GM19463 (cell line): ENCODE data around the gene PFKFB3.
"Not testable (repeated sequence)": the region's sequence is repeated elsewhere in the genome, so short reads cannot be mapped to it uniquely, and the experiment has no call there.

Experiments
- ATAC-seq: cut with Tn5 transposase; IDR thresholded peaks from one replicate; pipeline ENCODE4 v1.9.1; 2021; ENCODE audit warnings: mild to moderate bottlenecking, moderate library complexity; ENCODE audit not compliant: unreplicated experiment

PFKFB3 gene

GRCh38 chr10:6177880-6178281 is 24.9 kb upstream of the PFKFB3 start:
- no peak for ATAC-seq

DNA sequence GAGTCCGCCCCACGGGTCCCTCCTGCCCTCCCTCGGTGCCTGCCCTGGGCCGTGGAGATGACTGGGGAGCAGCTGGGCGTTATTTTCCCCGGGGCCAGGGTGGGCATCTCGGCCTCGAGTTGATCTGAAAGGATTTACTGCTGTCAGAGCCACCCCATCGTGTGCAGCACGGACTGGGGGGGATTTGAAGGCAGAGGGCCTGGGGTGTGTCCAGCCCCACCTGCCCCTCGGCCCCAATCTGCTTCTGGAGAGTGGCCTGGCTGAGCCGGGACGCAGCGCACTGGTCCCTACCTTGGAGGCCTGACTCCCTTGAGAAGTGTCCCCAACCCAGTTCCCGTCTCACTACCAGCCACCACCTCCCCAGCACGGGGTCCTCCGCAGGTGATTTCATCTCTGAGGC is 24.2 kb upstream of the PFKFB3 start:
- ATAC-seq, result no peak

DNA sequence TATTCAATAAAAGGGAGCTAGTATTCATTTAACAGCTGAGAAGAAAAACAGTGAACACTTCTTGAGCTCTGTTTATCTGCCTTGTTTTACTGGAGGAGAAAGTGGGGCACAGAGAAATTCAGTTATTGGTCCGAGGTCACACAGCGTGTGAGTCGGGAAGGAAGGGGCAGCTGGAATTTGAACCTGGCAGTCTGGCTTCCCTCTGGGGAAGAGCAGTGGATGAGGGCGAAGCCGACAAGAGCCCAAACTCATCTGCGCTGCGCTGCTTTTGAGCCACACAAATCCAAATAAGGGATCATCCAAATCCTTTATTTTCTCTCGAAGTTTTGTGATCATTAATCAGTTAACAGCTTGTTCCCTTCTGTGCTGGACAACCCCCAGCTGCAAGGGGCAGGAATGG is 23.7 kb upstream of the PFKFB3 start:
- ATAC-seq, result no peak

DNA sequence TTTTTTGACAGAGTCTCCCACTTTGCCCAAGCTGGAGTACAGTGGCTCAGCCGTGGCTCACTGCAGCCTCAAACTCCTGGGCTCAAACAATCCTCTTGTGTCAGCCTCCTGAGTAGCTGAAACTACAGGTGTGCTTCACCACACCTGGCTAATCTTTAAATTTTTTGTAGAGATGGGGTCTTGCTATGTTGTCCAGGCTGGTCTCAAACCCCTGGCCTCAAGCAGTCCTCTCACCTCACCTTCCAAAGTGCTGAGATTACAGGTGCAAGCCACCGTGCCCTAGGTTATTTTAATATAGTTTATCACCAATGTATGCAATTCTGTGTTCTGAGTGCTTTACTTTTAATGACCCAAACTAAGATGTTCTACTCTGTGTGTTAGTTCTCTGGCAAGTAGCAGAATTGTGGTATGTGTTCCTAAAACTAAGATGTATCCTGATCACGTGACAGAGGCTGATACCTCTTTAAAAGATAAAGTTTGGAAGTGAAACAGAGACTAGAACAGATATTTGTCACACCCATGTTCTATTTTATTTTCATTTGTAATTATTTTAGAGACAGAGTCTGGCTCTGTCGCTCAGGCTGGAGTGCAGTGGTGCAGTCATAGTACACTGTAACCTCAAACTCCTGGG is 22.1 kb upstream of the PFKFB3 start:
- no peak for ATAC-seq

DNA sequence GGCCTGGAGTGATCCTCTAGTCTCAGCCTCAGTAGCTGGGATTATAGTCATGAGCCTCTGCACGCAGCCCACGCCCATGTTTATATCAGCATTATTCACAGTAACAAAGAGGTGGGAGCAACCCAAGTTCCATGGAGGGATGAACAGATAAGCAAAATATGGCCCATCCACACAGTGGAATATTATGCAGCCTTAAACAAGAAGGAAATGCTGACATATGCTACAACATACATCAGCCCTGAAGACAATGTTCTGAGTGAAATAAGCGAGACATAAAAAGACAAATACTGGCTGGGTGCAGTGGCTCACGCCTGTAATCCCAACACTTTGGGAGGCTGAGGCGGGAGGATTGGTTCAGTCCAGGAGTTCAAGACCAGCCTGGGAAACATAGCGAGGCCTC is 21.5 kb upstream of the PFKFB3 start:
- no peak for ATAC-seq

GRCh38 chr10:6182454-6183098 is 20.2 kb upstream of the PFKFB3 start:
- peak; percentile 59 for ATAC-seq

DNA sequence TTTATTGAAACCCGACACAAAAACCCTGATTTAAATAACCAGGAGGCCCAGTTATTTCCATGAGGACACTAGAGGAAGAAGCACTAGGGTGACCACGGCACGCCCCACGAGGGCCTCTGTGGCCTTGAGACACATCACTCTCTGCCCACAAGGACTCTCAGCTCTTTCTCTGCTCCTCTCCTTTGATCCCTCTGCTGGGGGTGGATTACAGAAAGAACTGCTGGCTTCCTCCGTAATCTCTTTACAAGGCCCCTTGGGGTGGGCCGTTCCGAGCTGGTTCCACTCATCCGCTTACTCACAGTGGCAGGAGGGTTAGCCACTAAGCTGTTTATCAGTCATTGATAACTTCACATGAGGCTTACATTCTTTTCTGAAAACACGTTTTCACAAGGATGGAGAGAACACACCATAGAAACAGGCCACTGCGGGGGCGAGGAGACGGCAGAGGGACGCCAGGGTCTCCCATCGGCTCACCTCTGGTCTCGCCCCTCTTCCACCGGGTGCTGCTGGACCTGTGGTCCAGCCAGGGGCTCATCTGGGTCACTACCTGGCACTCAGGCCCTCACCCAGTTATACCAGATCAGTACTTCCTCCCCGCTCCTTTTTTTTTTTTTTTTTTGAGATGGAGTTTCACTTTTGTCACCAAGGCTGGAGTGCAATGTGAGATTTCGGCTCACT is 17.6 kb upstream of the PFKFB3 start:
- ATAC-seq, result no peak

DNA sequence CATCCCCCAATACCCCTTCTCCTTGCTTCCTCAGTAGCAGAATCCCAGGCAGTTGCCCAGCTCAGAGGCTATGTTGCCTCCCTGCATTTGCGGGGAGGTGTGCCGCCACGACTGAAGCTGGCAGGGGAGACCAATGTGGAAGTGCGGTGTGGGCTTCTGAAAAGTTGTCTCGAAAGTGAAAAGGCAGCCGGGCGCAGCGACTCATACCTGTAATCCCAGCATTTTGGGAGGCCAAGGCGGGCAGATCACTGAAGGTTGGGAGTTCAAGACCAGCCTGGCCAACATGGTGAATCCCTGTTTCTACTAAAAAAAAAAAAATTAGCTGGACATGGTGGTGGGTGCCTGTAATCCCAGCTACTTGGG is 15.9 kb upstream of the PFKFB3 start:
- no peak for ATAC-seq

- ATAC-seq, result no peak
These were observed 15.5 kb upstream of the PFKFB3 start for GRCh38 chr10:6187278-6187677.

DNA sequence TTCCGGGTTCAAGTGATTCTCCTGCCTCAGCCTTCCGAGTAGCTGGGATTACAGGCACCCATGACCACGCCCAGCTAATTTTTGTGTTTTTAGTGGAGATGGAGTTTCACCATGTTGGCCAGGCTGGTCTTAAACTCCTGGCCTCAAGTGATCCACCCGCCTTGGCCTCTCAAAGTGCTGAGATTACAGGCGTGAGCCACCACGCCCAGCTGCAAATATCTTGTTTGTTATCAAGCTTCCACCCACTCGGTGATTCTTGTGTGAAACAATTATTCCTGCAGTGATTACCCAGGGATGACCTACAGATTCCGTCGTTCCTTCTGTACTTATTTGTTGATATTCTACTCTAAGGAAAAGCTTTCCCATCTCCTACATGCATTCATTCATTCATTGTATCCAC is 12.7 kb upstream of the PFKFB3 start:
- ATAC-seq, result not testable (repeated sequence)

DNA sequence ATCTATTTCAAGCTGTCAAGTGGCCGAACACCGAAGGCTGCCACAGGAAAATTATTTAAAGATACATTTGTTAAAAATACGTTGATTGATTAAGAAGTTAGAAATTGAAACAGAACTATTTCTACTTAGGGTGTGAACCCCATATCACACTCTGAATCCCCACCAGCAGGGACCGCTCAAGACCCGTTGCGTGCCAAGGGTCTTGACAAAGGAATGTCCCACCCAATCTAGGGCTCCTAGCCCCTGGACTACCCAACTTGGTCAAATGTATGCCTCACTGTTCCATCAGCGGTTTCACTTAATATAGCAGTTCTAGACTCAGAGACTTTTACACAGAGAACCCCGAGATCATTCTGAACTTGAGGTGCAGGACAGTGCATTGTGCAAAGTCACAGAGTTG is 11.6 kb upstream of the PFKFB3 start:
- ATAC-seq, result no peak

GRCh38 chr10:6191569-6191968 is 11.2 kb upstream of the PFKFB3 start:
- no peak for ATAC-seq

- ATAC-seq, result not testable (repeated sequence)
These were observed 9.4 kb upstream of the PFKFB3 start for GRCh38 chr10:6193342-6193741.

DNA sequence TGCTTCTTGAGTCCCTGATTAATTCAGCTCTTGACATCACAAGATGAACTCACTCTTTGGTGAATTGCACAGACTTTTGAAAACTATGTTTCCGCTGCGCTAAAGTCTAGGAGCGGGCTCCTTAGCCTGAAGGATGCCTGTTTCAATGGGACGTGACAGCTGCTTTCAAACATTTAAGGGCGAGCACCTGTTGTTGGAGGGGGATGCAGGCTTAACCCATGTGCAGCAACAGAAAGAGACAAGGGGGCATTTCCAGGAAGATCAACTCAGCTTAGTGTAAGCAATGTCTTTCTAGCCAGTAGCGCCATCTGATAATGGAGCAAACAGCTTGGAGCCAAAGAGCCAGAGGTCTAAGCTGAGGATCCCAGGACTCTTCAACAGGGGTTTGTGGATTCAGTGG is 8.4 kb upstream of the PFKFB3 start:
- no peak for ATAC-seq

DNA sequence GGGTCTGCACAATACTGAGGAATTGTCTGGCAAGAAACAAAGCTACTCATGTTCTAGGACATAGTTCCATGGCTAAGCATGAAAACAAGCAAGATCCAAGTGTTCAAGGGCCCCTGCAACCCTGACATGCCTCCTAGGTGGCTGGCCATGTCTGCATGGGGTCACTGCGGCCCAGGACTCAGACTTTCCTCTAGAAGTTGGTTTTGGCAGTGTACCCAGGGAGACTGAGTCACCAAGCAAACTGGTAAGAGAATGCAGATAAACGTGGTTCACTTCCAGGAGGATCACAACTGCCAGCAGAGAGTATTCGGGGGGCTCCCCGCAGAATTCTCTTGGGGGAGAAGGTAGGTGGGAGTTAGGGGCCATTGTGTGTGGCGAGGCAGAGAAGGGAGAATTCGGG is 7.4 kb upstream of the PFKFB3 start:
- ATAC-seq, result no peak

GRCh38 chr10:6195846-6196245 is 6.9 kb upstream of the PFKFB3 start:
- ATAC-seq, result no peak

DNA sequence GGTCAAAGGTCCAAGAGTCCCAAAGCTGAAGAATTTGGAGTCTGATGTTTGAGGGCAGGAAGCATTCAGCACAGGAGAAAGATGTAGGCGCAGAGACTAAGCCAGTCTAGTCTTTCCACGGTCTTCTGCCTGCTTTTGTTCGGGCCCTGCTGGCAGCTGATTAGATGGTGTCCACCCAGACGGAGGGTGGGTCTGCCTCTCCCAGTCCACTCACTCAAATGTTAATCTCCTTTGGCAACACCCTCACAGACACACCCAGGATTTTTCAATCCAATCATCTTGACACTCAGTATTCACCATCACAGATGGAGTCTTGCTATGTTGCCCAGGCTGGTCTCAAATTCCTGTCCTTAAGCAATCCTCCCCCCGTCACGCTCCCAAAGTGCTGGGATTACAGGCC is 6.2 kb upstream of the PFKFB3 start:
- ATAC-seq, result not testable (repeated sequence)

DNA sequence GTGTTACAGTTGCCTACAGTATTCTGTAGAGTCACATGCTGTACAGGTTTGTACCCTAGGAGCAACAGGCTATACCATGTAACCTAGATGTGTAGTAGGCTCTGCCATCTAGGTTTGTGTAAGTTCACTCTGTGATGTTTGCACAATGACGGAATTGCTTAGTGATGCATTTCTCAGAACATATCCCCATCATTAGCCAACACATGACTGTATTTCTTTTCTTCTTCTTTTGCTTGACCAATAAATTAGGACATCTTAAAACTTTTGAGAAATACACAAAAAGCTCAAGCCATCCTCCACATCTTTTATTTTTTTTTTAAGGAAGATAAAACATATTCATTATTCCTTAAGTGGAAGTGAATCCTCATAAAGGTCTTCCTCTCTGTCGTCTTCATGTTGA is 5.4 kb upstream of the PFKFB3 start:
- ATAC-seq, result no peak

DNA sequence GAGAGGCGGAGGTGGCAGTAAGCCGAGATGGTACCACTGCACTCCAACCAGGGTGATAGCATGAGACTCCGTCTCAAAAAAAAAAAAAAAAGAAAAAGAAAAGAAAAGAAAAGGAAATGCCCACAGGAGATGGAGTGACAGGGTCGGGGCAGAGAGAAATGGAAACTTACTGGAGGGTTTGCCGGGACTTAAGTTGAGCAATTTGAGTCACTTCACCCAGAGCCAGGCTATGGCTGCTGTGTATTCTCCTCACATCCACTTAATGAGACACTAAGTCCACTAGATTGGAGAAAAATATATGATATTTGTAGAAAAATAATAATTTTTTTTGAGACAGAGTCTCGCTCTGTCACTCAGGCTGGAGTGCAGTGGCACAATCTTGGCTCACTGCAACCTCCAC is 4.6 kb upstream of the PFKFB3 start:
- no peak for ATAC-seq

DNA sequence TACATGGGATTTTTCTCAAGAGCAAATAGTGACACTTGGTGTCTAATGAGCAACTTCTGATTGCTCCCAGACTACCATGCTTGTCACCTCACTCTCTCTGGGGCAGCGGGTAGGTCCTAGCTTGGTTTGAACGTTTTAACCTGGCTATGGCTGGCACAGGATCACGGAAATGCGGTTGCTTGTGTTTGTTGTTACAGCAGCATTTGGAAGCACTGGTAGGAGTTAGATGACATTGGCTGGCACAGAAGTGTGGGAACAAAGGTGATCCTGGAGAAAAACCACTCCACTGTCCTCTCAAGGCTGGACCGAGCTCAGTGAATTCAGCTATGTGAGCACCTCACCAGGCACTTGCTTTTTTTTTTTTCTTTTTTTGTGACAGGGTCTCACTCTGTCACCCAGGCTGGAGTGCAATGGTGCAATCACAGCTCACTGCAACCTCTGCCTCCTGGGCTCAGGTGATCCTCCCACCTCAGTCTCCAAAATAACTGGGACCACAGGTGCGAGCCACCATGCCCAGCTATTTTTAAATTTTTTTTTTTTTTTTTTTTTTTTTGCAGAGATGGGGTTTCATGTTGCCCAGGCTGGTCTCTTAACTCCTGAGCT is 3.5 kb upstream of the PFKFB3 start:
- no peak for ATAC-seq

GRCh38 chr10:6200440-6200733 is 2.3 kb upstream of the PFKFB3 start:
- no peak for ATAC-seq

GRCh38 chr10:6200734-6201515 is 1.8 kb upstream of the PFKFB3 start:
- ATAC-seq, result no peak
